Urothelium cell line (cell line): ENCODE data around the gene ITPKB.
"Not testable (repeated sequence)": the region's sequence is repeated elsewhere in the genome, so short reads cannot be mapped to it uniquely, and the experiment has no call there.

ENCODE experiments used
- DNase-seq: peaks from one replicate; pipeline ENCODE4 v3.0.0; 2011; ENCODE audit warnings: low spot score, mixed read lengths
- FAIRE-seq: peaks from 2 replicates; lab custom pipeline; 2011; peaks lifted over from hg19 to GRCh38; lab: Jason Lieb, UNC

ITPKB gene

GRCh38 chr1:226732856-226733291, 6.2 kb downstream of the ITPKB start:
- DNase-seq (no peak), FAIRE-seq (no peak)

- DNase-seq (no peak), FAIRE-seq (no peak)
Measured at GRCh38 chr1:226731257-226731893, 7.7 kb downstream of the ITPKB start.

- DNase-seq (no peak), FAIRE-seq (no peak)
Measured at GRCh38 chr1:226730836-226731235, 8.2 kb downstream of the ITPKB start.

GRCh38 chr1:226730071-226730470, 9.0 kb downstream of the ITPKB start:
- FAIRE-seq (no peak), DNase-seq (no peak)

GRCh38 chr1:226728448-226728847, 10.6 kb downstream of the ITPKB start:
- no peak for DNase-seq
- FAIRE-seq, result no peak

GRCh38 chr1:226725897-226726267, 13.2 kb downstream of the ITPKB start:
- DNase-seq (no peak), FAIRE-seq (no peak)

GRCh38 chr1:226723657-226724532, 15.2 kb downstream of the ITPKB start:
- DNase-seq, result peak; percentile 63

GRCh38 chr1:226722901-226723656, 16.0 kb downstream of the ITPKB start:
- FAIRE-seq (no peak), DNase-seq (no peak)

More at GRCh38 chr1:226723657-226724532, 15.2 kb downstream of the ITPKB start:
- FAIRE-seq, result no peak

- no peak for FAIRE-seq
- no peak for DNase-seq
Measured at GRCh38 chr1:226722240-226722900, 16.7 kb downstream of the ITPKB start.

GRCh38 chr1:226720574-226720973, 18.5 kb downstream of the ITPKB start:
- not testable (repeated sequence) for DNase-seq, FAIRE-seq

GRCh38 chr1:226719596-226720387, 19.3 kb downstream of the ITPKB start:
- no peak for DNase-seq
- FAIRE-seq, result no peak

GRCh38 chr1:226717256-226717909, 21.7 kb downstream of the ITPKB start:
- DNase-seq (peak; percentile 43), FAIRE-seq (no peak)

- no peak for FAIRE-seq
- DNase-seq, result no peak
Measured at GRCh38 chr1:226716577-226716976, 22.5 kb downstream of the ITPKB start.

- FAIRE-seq (no peak), DNase-seq (no peak)
Measured at GRCh38 chr1:226714148-226714547, 24.9 kb downstream of the ITPKB start.

- FAIRE-seq, result peak; percentile 67
- DNase-seq, result no peak
Measured at GRCh38 chr1:226712742-226713419, 26.2 kb downstream of the ITPKB start.

- FAIRE-seq (no peak), DNase-seq (no peak)
Measured at GRCh38 chr1:226711976-226712741, 26.9 kb downstream of the ITPKB start.

GRCh38 chr1:226710501-226710900, 28.6 kb downstream of the ITPKB start:
- DNase-seq (no peak), FAIRE-seq (no peak)

- DNase-seq (no peak), FAIRE-seq (no peak)
Measured at GRCh38 chr1:226709953-226710352, 29.1 kb downstream of the ITPKB start.
